ENCODE data around the gene TMEM203.

- TF ChIP-seq CTCF (IDR thresholded peaks at IDR 0.05): no peak
- TF ChIP-seq FOSL2 (IDR thresholded peaks at IDR 0.05; ENCODE audit: borderline replicate concordance, low read depth): no peak
- no peak for TF ChIP-seq POLR2AphosphoS5 (IDR thresholded peaks at IDR 0.05; ENCODE audit: low read depth, low read length)
- no peak for TF ChIP-seq YY1 (IDR thresholded peaks at IDR 0.05; ENCODE audit: low read depth)
- no peak for TF ChIP-seq GABPA (IDR thresholded peaks at IDR 0.05; ENCODE audit: low read depth)
- no peak for TF ChIP-seq EP300 (IDR thresholded peaks at IDR 0.05; ENCODE audit: borderline replicate concordance in 1 of 2, low read depth in 1 of 2, low read length in 1 of 2)
- TF ChIP-seq ZBTB33 (IDR thresholded peaks at IDR 0.05; ENCODE audit: borderline replicate concordance, low read depth): no peak
- TF ChIP-seq ELF1 (IDR thresholded peaks at IDR 0.05): no peak
- TF ChIP-seq RAD21 (IDR thresholded peaks at IDR 0.05; ENCODE audit: low read length): no peak
Observed at GRCh38 chr9:137221506-137222111, 16.2 kb upstream of the TMEM203 start.
